Measurements from ENCODE around the gene DSE. TPM values are rescaled to one million over a fixed set of nuclear protein-coding genes. Genes with fewer than 3 reads are reported as not detected.
"Not testable (repeated sequence)": the region's sequence is repeated elsewhere in the genome, so short reads cannot be mapped to it uniquely, and the experiment has no call there.

DSE gene
- total RNA-seq = 14.3 TPM
- long read RNA-seq, partial matches to known transcripts = 0 of 153 reads
- long read RNA-seq, other reads (novel, unspliced or antisense) = 152 of 153 reads

DNA sequence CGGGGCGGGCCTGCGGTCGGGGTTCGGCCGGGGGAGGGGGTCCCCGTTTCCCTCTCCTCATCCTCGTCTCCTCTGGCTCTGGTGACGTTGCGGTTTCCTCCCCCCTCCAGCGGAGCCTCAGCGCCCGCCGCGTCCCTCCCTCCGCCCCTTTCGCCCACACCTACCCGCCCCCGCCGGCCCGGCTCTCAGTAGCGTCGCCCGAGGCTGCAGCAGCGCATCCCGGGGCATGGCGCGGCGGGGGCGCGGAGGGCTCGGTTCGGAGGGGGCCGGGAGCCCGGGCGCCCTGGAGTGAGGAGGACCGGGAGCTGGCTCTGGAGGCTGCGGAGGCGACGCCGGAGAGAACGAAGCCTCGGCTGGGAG is at the start of gene DSE:
TSS of gene DSE (plus strand) at position 188 of the 360 bp plus-strand sequence. CDS start 28,304 bp downstream, outside the sequence.
- intact Hi-C loops (cut with DNase I) = no loop called here
- peak; percentile 94 for DNase-seq (ENCODE audit: low spot score)

DNA sequence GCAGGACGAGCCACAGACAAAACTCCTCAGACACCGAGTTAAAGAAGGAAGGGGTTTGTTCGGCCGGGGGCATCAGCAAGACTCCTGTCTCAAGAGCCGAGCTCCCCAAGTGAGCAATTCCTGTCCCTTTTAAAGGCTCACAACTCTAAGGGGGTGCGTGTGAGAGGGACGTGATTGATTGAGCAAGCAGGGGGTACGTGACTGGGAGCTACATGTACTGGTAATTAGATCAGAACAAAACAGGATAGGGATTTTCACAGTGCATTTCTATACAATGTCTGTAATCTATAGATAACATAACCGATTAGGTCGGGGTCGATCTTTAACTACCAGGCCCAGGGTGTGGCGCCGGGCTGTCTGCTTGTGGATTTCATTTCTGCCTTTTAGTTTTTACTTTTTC is 48.8 kb upstream of the DSE start:
- intact Hi-C loops (cut with DNase I); DNase-seq (ENCODE audit: low spot score): not testable (repeated sequence)

DNA sequence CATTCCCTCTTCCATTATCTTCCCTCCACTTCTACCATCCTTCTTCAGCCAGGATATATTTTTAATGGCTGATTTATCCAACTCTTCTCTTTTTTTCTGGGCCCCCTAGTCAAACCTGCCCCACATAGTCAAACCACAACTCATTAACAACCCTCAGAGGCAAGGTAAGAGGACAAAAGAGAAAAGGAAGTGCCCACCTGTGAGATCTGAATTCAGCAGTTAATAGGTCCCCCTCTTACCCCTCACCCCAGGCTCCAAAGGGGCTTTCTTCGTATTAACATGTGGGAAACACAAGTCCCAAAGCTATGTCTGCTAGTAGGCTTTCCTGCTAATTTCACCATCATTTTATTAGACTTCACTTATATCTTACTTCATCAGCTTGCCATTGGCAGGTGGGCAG is 46.9 kb upstream of the DSE start:
- no peak for DNase-seq (ENCODE audit: low spot score)
- intact Hi-C loops (cut with DNase I) = no loop called here

DNA sequence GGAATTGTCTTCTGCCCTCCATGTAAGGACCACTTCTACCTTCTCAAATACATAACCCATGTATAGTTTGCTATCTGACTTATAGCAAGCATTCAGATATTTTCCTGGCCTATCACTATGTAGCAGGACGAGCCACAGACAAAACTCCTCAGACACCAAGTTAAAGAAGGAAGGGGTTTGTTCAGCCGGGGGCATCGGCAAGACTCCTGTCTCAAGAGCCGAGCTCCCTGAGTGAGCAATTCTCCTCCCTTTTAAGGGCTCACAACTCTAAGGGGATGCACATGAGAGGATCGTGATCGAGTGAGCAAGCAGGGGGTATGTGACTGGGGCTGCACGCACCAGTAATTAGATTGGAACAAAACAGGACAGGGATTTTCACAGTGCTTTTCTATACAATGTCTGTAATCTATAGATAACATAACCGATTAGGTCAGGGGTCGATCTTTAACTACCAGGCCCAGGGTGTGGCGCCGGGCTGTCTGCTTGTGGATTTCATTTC is 45.1 kb upstream of the DSE start:
- intact Hi-C loops (cut with DNase I); DNase-seq (ENCODE audit: low spot score): not testable (repeated sequence)

DNA sequence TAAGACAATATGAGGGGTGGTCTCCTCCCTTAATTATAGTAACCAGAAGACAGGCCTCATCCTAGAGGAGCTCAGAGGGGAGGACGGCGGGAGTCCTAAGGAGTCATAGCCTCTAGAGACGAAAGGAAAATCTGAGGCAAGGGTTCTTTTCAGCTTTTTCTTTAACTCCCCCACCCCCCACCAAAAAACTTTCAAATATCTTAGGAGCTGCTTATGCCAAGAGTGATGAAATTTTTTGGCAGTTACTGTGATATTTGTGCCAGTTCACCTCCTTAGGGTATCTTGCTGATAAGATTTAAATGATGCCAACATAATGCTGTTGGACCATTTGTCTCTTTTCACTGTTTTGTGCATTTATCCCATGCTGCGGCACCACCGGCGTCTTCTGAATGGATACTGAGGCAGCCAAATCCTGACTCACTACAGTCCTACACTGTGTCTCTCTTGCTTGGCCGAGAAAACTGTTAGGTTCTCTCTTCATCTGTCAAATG is 44.5 kb upstream of the DSE start:
- intact Hi-C loops (cut with DNase I) = no loop called here
- no peak for DNase-seq (ENCODE audit: low spot score)

DNA sequence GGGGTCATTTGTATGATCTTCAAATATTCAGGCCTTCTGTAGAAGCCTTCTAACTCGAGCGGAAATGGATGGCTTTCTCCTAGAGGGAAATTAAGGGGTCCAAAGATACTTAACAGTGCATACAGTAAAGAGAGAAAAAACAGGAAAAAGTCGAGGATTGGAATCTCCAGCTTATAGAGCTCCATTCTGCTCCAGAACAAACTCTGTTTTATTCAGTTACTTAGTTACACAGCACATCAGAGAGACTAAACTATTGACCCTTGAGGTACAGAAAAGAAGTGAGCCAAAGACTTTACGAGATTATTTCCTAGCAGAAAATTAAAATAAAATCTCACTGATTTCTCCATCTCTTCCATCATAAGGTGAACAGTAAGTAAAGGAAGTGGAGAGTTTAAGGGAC is 43.8 kb upstream of the DSE start:
- intact Hi-C loops (cut with DNase I) = no loop called here

DNA sequence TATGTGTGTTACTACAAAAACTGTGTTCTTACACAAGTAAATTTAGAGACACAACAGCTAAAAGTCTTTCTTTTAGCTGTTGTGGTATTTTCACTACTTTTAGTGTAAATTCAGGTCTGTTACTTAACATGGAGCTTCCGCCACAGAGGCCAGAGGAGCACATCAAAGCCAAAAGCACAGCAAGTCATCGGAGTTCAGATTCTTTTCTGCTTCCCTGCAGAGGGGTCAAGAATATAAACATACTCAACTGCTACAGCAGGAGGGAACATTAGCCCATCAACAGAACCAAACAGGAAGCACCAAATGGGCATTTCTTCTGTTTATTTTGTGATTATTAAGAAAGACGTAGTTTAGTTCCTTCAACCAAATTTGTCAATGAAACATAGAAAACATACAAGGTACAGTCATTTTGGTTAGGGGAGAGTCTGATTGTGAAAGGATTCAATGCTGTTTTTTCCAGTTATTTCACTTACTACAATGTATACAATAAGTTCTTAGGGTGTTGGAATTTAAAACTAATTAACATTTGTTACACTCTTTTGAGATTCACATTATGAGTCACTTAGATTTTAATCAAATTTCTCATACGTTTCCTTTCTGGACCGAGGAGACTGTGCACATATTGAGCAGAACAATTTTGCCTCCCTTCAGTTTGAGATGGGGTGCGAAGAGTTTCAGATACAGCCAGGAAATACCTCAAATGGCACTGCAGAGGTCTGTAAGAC is 42.8 kb upstream of the DSE start:
- no peak for DNase-seq (ENCODE audit: low spot score)
- intact Hi-C loops (cut with DNase I) = no loop called here

More for the DNA sequence above, 43.8 kb upstream of the DSE start:
- no peak for DNase-seq (ENCODE audit: low spot score)

DNA sequence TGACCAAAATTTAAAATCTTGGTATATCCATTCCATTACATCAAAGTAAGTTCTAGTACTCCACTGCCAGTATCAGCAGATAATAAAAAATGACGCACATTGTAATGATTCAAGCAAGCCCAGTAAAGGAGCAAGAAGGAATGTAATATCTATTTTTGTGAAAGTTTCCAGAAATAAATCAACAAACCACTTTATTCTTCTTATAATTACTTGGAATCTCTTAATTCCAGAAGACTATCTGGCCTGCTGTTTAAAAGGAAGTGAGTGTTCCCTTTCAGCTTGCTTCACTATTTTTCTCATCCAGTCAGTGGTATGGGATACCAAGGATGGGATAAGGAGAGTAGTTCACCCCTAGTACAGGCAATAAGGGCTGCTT is 42.2 kb upstream of the DSE start:
- no peak for DNase-seq (ENCODE audit: low spot score)
- intact Hi-C loops (cut with DNase I) = no loop called here

DNA sequence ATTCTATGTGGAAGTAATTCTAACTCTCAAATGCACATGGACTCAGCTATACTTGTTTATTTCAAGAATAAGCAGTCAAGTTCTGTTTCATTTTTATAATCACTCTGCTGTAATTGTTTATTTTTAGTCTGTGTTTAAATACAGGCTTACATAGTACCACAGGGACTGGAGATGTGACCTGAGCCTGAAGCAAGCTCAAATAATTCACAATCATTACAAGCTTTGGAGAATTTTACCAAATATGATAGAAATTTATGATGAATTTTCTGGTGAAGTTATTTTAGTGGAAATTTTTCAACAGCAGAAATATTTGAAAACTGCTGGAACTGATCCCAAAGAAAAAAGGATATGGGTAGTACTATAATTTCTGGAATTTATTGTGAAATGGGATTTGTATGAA is 41.6 kb upstream of the DSE start:
- intact Hi-C loops (cut with DNase I) = no loop called here
- no peak for DNase-seq (ENCODE audit: low spot score)

DNA sequence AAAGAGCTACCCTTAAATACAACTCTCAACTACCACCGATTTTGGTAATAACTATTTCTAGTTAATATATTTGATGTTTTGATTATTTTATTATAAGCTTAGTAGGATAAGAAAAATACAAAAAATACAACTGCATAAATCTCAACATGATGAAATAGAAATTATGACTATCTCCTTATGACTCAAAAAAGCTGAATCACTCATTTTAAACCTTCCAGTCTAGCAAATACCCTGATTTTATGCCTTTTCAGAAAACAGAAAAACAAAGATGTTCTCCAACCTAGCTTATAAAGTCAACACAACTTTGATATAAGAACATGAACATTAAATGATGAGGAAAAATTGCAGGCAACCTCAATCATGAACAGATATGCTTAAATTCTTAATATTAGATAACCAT is 40.2 kb upstream of the DSE start:
- DNase-seq (ENCODE audit: low spot score) = no peak
- intact Hi-C loops (cut with DNase I) = no loop called here

DNA sequence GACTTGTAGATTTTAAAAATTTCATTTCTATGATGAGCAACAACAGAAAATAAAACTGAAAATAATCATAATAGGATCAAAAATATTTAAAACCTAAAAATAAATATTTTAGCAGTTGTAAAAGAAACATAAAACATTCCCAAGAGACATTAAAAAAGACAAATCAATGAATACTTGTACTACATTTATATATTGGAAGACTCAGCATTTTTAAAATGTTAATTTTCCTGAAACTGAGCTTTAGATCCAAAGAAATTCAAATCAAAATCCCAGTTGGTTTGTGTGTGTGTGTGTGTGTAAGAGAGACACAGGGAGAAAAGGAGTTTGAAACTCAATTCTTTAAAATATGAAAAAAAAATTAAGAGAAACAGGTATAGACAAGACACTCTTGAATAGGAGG is 38.7 kb upstream of the DSE start:
- DNase-seq (ENCODE audit: low spot score) = no peak
- intact Hi-C loops (cut with DNase I) = no loop called here

DNA sequence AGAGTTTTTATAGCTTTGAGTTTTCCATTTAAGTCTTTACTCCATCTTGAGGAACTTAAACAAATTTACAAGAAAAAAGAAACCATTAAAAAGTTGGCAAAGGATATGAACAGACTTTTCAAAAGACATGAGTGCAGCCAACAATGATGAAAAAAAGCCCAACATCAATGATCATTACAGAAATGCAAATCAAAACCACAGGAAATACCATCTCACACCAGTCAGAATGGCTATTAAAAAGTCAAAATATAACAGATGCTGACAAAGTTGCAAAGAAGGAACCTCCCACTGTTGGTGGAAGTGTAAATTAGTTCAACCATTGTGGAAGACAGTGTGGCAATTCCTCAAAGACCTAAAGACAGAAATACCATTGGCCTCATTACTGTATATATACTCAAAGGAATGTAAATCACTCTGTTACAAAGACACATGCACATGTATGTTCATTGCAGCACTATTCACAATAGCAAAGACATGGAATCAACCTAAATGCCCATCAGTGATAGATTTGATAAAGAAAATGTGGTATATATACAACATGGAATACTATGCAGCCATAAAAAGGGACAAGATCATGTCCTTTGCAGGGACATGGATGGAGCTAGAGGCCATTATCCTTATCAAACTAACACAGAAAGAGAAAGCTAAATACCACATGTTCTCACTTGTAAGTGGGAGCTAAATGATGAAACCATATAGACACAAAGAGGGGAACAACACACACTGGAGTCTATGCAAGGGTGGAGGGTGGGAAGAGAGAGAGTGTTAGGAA is 35.9 kb upstream of the DSE start:
- intact Hi-C loops (cut with DNase I); DNase-seq (ENCODE audit: low spot score): not testable (repeated sequence)

DNA sequence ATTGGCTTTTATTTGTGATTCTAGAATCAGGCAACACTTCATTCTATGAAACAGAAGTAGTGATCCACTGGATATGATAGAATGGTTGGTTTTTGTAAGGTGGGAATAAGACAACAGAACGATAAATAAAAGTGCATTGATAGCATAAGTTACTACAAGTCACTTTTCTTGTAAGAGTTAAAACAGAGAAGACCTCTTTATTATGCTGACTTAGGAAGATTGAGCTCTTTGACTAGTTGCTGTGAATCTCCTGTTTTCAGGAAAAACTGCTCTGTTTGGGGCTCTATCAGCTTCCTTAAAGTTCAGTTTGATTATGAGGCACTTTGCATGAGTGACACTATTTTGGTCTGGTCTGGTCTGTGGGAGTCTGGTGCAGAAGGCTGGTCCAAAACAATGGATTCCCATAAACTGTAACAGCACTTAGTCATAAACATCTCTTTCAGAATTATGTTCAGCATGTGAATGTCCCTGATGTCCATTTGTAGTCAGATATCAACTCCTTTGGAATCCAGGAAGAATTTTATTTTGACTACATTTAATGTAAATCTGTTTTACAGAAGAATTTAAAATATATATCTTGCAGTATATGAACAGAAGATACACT is 35.0 kb upstream of the DSE start:
- DNase-seq (ENCODE audit: low spot score) = no peak
- intact Hi-C loops (cut with DNase I) = no loop called here

DNA sequence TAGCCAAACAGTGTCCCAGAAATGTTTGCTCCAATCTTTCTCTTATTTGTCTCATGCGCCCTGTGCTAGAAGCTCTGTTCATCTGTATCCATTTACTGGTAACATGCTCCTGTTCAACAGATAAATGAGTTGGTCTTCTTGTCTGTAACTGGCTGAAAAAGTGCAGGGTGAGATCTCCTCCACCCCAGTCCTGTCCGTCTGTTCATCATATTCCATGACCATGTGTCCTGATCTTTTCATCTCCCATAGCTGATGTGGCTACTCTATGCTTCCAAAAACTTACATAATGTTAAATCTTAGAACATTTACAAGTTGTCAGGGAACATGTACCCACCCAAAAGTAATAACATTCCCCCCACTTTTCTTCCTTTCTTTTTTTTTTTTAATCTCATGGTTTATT is 31.8 kb upstream of the DSE start:
- intact Hi-C loops (cut with DNase I) = no loop called here
- no peak for DNase-seq (ENCODE audit: low spot score)

DNA sequence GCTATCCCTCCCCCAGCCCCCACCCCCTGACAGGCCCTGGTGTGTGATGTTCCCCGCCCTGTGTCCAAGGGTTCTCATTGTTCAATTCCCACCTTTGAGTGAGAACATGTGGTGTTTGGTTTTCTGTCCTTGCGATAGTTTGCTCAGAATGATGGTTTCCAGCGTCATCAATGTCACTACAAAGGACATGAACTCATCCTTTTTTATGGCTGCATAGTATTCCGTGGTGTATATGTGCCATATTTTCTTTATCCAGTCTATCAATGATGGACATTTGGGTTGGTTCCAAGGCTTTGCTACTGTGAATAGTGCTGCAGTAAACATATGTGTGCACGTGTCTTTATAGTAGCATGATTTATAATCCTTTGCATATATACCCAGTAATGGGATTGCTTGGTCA is 30.1 kb upstream of the DSE start:
- intact Hi-C loops (cut with DNase I); DNase-seq (ENCODE audit: low spot score): not testable (repeated sequence)

DNA sequence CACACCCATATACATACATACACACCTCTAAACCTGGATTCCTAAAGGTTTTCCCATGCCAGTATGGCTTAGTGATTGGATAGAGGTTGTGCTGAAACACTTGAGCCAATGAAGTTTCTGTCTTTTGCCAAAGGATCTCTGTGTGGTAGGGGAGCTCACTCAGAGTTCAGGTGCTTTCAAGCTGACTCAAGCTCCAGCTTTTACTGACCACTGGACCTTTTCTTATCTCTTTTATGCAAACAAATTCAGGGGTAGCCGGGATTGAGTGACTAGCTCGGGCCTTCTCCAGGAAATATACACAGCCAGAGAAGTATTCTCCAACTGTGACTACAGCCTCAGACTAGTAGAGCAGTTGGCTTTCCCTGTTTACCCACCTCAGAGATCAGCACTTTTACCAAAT is 21.5 kb upstream of the DSE start:
- no peak for DNase-seq (ENCODE audit: low spot score)
- intact Hi-C loops (cut with DNase I) = no loop called here

DNA sequence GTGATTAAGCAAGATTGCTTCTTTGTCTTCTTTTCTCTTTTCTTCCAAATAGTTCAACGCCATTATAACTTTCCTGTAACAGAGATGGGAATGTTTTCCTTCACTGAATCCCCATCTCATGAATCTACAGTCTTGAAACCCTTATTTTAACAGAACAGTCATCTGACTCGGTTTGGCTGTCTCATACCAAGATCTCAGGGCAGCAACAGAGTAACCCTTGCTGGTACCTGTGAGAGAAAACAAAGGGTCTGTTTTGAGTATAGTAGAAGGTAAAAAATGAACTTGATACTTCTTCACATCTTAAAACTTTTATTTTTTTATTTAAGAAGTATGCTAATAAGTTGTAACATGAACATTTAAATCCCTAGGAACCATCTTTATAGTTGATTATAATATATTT is 19.6 kb upstream of the DSE start:
- DNase-seq (ENCODE audit: low spot score) = no peak
- intact Hi-C loops (cut with DNase I) = no loop called here

DNA sequence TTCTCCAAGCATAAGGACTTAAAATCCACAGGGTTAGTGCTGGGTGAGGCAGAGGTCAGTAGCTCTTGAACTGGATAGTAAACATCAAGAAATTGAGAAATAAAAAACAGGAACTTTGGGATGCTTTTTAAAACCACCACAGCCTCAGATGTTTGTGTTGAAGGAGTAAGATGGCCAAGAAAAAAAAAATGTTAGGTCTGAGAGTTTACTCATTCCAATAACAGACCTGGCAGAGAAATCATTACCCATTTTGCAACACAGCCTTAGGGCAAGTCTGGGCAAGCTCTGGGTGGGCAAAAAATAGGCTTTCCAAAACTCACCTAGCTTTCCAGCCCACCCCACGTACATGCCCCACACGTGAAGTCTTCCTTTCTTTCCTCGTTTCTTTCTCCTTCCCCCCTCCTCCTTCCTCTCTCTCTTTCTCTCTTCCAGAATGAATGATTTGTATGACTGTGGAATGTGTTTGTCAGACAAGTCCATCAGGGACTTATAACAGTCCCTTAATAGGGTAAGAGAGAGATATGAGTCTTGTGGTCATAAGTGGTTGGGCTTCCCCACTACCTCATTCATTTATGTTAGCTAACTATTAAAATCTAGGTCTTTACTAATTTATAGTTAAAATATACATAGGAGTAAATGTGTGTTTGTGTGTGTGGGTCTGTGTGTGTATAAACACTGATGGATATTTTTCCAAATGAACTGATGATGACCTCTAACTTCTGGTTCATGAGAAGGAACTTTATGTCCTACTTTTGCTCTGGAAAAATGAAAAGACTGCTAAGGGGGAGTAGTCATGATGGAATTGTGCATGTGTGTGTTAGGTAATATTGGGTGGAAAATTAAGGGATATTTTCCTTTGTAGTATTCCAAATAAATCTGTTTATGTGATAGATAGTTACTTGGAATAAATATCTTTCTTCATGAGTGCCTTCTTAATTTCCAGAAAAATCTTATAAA is 18.0 kb upstream of the DSE start:
- intact Hi-C loops (cut with DNase I) = no loop called here

DNA sequence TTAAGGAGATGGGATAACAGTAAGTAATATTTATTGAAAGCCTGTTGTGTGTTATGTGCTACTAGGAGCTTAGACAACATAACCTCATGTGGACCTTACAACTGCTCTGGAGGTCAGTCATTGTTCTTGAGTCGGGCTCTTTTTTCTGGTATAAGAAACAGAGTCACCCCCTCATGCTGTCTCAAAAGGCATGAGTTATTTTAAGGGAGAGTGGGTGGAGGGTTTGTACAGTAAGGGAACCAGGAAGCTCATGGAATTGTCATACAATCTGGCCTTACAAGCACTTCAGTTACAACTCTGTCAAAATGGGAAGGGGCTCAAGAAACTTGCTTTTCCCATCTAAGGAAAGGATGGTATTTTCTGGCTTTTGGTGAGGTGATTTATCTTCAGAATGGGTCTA is 16.5 kb upstream of the DSE start:
- intact Hi-C loops (cut with DNase I) = no loop called here
- no peak for DNase-seq (ENCODE audit: low spot score)

More for the DNA sequence above, 18.0 kb upstream of the DSE start:
- no peak for DNase-seq (ENCODE audit: low spot score)

All from cardiac septum (tissue), 1 donor.